Ascending aorta (tissue), 2 donors: ENCODE data around the gene SPDYE4. TPM values are rescaled to one million over a fixed set of nuclear protein-coding genes. Genes with fewer than 3 reads are reported as not detected.

Source experiments
- DNase-seq, 2 donors: peaks; one replicate each; pipeline ENCODE4 v3.0.0-alpha.2; 2019; ENCODE audit warnings: low spot score in 2 of 2
- H3K27ac ChIP-seq, 2 donors: fragments of 200-600 bp; sonication (generic); one replicate each; pipeline ENCODE4 v1.5.1; 2016 to 2017; ENCODE audit warnings: mild to moderate bottlenecking in 1 of 2
- H3K27me3 ChIP-seq: fragments of 200-600 bp; sonication (generic); one replicate; pipeline ENCODE4 v1.5.1; 2017
- H3K36me3 ChIP-seq, 2 donors: fragments of 200-600 bp; sonication (generic); one replicate each; pipeline ENCODE4 v1.5.1; 2016
- H3K4me1 ChIP-seq, 2 donors: fragments of 200-600 bp; sonication (generic); one replicate each; pipeline ENCODE4 v1.5.1; 2016 to 2017; ENCODE audit warnings: mild to moderate bottlenecking in 1 of 2
- H3K4me3 ChIP-seq, 2 donors: fragments of 200-600 bp; sonication (generic); one replicate each; pipeline ENCODE4 v1.5.1; 2016 to 2017; ENCODE audit warnings: mild to moderate bottlenecking in 1 of 2
- H3K9me3 ChIP-seq, 2 donors: fragments of 200-600 bp; sonication (generic); one replicate each; pipeline ENCODE4 v1.5.1; 2016
- intact Hi-C: fragments of 100-400 bp; cut with DNase I; formaldehyde crosslinking; loops from one replicate; pipeline ENCODE4 v1.15.1; 2023
- total RNA-seq: library from RNA; depleted of rRNA; stranded (reverse); fragments of >200 nt; gene quantifications from one replicate; pipeline ENCODE4 v1.1.0, GENCODE V29; 2016
- TF ChIP-seq, protein P1 (sequence below), 3 experiments: fragments of 200-600 bp in 2 of 3; fragments of 450-650 bp in 1 of 3; sonication (generic) in 2 of 3; IDR thresholded peaks; one replicate each; pipeline ENCODE4 v1.5.1; 2016 to 2019; ENCODE audit warnings: antibody characterized with exemption in 3 of 3, mild to moderate bottlenecking in 1 of 3, moderate library complexity in 1 of 3

The SPDYE4 gene
- total RNA-seq, 1 donor from 2014 or later = not detected

DNA sequence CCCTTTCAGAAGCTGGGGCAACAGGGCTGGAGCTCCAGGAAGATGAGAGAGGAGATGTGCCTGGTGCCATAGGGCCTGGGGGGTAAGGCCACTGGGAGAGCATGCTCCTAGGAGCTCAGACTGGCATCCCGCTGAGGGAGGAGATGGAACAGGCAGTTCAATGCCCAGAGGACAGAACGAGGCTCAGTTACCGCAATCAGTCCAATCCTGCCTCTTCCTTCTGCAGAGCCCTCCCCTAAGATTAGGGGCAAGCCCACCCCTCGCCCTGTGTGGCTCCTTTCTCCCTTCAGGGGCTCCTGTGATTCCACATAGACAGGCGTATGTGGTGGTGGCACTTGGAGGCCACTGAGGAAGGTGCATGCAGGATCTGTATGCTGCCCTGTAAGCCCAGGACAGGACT lies 16.1 kb downstream of the SPDYE4 start:
- H3K36me3 ChIP-seq = no peaks in the 10 kb centered on the region
- peaks cover 4 to 12% of the 10 kb centered on the region in 2 donors for H3K4me1 ChIP-seq
- H3K27ac ChIP-seq = peak overlapping the region in 1 of 2 donors; percentile 80
- H3K4me3 ChIP-seq = no peak overlapping the region
- no peak for DNase-seq
- H3K27me3 ChIP-seq = no peaks in the 10 kb centered on the region
- H3K9me3 ChIP-seq = no peaks in the 10 kb centered on the region
- intact Hi-C loops = loop anchor here (5.0 kb wide), 1 partner anchor 35 kb away; no protein-coding TSS in a partner anchor
- TF ChIP-seq, protein P1, sequence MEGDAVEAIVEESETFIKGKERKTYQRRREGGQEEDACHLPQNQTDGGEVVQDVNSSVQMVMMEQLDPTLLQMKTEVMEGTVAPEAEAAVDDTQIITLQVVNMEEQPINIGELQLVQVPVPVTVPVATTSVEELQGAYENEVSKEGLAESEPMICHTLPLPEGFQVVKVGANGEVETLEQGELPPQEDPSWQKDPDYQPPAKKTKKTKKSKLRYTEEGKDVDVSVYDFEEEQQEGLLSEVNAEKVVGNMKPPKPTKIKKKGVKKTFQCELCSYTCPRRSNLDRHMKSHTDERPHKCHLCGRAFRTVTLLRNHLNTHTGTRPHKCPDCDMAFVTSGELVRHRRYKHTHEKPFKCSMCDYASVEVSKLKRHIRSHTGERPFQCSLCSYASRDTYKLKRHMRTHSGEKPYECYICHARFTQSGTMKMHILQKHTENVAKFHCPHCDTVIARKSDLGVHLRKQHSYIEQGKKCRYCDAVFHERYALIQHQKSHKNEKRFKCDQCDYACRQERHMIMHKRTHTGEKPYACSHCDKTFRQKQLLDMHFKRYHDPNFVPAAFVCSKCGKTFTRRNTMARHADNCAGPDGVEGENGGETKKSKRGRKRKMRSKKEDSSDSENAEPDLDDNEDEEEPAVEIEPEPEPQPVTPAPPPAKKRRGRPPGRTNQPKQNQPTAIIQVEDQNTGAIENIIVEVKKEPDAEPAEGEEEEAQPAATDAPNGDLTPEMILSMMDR (IDR thresholded peaks at IDR 0.05) = no peak

DNA sequence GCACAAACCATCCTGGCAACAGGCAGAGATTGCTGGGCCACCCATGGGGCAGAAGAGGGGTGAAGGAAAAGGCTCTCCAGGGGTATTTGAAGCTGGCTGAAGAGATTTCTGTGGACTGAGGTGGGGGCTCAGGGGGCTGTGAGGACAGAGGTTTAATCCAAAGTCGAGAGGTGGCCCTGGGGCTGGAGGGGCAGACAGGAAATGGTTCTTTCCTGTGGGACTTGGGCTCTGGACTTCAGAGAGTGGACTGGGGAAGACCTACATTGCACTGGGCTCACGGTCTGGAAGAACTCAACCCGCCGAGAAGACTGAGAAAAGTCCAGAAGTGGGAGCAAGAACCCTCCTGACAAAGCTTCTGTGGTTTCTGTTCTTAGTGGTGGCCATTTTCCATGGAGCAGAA lies 16.6 kb downstream of the SPDYE4 start:
- Histone ChIP-seq H3K4me3 (no peak overlapping the region), H3K4me1 (peaks cover 4 to 12% of the 10 kb centered on the region in 2 donors), H3K27me3 (no peaks in the 10 kb centered on the region), H3K9me3 (no peaks in the 10 kb centered on the region), H3K36me3 (no peaks in the 10 kb centered on the region), H3K27ac (no peak overlapping the region)
- DNase-seq = no peak
- intact Hi-C loops = loop anchor here (5.0 kb wide), 1 partner anchor 34 kb away; no protein-coding TSS in a partner anchor
- TF ChIP-seq, protein P1 (IDR thresholded peaks at IDR 0.05) = no peak

DNA sequence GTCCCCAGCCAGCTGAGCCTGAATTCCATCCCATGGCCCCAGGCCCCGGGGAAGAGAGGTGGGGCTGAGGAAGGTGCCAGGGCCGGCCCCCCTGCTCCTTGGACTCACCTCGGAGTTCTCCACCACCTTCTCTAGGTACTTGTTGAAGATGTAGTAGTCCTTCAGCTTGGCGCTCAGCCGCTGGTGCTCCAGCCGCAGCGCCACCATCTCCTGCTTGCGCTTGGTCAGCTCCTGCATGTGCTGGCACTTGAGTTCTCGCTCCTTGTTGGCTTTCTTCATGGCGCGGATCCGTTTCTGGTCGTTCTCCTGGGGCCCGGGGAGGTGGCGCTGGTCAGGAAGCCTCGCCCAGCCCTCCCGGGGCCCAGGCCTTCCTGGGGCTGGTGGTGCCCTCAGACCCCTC lies 17.0 kb downstream of the SPDYE4 start:
- DNase-seq = no peak
- no peak overlapping the region for H3K4me3 ChIP-seq
- no peaks in the 10 kb centered on the region for H3K27me3 ChIP-seq
- H3K27ac ChIP-seq = no peak overlapping the region
- TF ChIP-seq, protein P1 (IDR thresholded peaks at IDR 0.05) = no peak
- no peaks in the 10 kb centered on the region for H3K36me3 ChIP-seq
- intact Hi-C loops = loop anchor here (5.0 kb wide), 1 partner anchor 34 kb away; no protein-coding TSS in a partner anchor
- H3K4me1 ChIP-seq = peaks cover 4 to 14% of the 10 kb centered on the region in 2 donors
- no peaks in the 10 kb centered on the region for H3K9me3 ChIP-seq

DNA sequence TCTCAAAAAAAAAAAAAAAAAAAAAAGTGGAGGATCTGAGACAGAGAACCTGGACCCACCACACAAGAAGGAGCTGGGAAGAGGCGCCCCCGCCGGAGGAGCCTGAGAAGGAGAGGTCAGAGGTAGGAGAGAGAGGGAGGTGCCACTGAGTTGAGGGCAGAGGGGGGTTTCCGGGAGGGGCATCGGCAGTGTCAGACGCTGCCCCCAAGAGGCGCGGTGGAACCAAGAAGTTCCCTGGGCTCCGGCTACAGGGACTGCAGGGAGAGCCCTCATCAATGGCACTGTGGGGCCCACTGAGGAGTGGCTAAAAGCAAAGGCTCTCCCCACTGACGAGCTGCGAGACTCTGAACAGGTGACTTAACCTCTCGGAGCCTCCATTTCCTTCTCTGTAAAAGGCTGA lies 17.9 kb downstream of the SPDYE4 start:
- Histone ChIP-seq H3K27ac (no peak overlapping the region), H3K4me1 (peaks cover 4 to 10% of the 10 kb centered on the region in 2 donors), H3K4me3 (no peak overlapping the region), H3K36me3 (no peaks in the 10 kb centered on the region), H3K9me3 (no peaks in the 10 kb centered on the region), H3K27me3 (no peaks in the 10 kb centered on the region)
- no peak for DNase-seq
- intact Hi-C loops = loop anchor here (5.0 kb wide), 1 partner anchor 33 kb away; no protein-coding TSS in a partner anchor
- TF ChIP-seq, protein P1 (IDR thresholded peaks at IDR 0.05) = no peak

DNA sequence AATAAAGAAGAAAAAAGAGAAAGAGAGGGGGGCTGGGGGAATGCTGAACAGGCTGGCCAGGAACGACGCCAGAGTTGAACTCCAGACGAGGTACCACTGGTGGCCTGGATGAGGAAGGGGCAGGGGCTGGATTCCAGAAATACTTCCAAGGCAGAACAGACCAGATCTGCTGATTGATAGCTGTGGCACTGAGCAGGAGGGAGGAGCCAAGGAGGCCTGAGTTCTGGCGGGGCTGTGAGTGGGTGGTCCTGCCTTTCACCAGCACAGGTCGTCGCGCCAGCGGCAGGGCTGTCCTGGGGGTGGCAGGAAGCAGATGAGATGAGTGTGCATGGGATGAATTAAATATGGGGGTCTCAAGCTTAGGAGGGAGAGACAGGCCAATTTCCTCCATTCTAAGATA lies 19.2 kb downstream of the SPDYE4 start:
- no peak overlapping the region for H3K27ac ChIP-seq
- no peaks in the 10 kb centered on the region for H3K9me3 ChIP-seq
- no peaks in the 10 kb centered on the region for H3K27me3 ChIP-seq
- no peaks in the 10 kb centered on the region for H3K36me3 ChIP-seq
- DNase-seq = no peak
- TF ChIP-seq, protein P1 (IDR thresholded peaks at IDR 0.05) = no peak
- no peak overlapping the region for H3K4me3 ChIP-seq
- intact Hi-C loops = no loop called here
- H3K4me1 ChIP-seq = peaks cover 0 to 4% of the 10 kb centered on the region in 2 donors

DNA sequence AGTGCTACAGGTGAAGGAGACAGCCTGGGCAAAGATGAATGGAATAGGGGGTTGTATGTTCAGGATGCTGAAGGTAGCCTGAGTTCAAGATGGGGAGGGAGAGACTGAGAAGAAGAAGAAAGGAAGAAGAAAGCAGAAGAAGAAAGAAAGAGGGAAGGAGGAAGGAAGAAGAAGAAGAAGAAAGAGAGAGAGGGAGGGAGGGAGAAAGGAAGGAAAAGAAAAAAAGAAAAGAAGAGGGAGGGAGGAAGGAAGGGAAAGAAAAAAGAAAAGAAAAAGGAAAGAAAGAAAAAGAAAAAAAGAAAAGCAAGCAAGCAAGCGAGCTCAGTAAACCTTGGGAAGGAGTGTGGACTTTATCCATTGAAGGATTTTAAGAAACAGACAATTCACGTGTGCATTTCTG lies 21.6 kb downstream of the SPDYE4 start:
- H3K36me3 ChIP-seq = no peaks in the 10 kb centered on the region
- DNase-seq = no peak
- H3K27ac ChIP-seq = peak overlapping the region; percentile 42 to 60
- H3K4me3 ChIP-seq = no peak overlapping the region
- H3K27me3 ChIP-seq = no peaks in the 10 kb centered on the region
- TF ChIP-seq, protein P1 (IDR thresholded peaks at IDR 0.05) = no peak
- H3K9me3 ChIP-seq = no peaks in the 10 kb centered on the region
- H3K4me1 ChIP-seq = peaks cover 0 to 11% of the 10 kb centered on the region in 2 donors
- intact Hi-C loops = no loop called here
